IPS-20b (cell line): ENCODE results near the gene FIGNL2.
A peak's percentile ranks its signal among the peaks of the same experiment; 100 is the strongest.

Experiments used
- H3K27ac ChIP-seq: one replicate; pipeline ENCODE4 v1.5.1; 2013; ENCODE audit warnings: low read length
- H3K27me3 ChIP-seq: 2 replicates; pipeline ENCODE4 v1.6.1; 2013; ENCODE audit warnings: mild to moderate bottlenecking, low read length, inconsistent platforms; ENCODE audit not compliant: insufficient read depth
- H3K36me3 ChIP-seq: 2 replicates; pipeline ENCODE4 v1.6.1; 2013; ENCODE audit warnings: low read depth, mild to moderate bottlenecking, inconsistent platforms, low read length, moderate library complexity; ENCODE audit not compliant: insufficient read depth
- H3K4me1 ChIP-seq: 2 replicates; pipeline ENCODE4 v1.6.1; 2013; ENCODE audit warnings: mild to moderate bottlenecking, control low read depth, inconsistent platforms, low read length, moderate library complexity; ENCODE audit not compliant: insufficient read depth
- H3K4me3 ChIP-seq: 2 replicates; pipeline ENCODE4 v1.5.1; 2013; ENCODE audit warnings: mild to moderate bottlenecking, low read length, inconsistent platforms
- H3K9ac ChIP-seq: 2 replicates; pipeline ENCODE4 v1.6.1; 2013; ENCODE audit warnings: low read depth, mild to moderate bottlenecking, inconsistent platforms, low read length, moderate library complexity
- H3K9me3 ChIP-seq: 2 replicates; pipeline ENCODE4 v1.6.1; 2013; ENCODE audit warnings: mild to moderate bottlenecking, low read depth, low read length, inconsistent platforms; ENCODE audit not compliant: insufficient read depth

The FIGNL2 gene

GRCh38 chr12:51818566-51819300 is 29.8 kb downstream of the FIGNL2 start:
- Histone ChIP-seq H3K36me3 (no peaks in the 10 kb centered on the region), H3K9me3 (no peaks in the 10 kb centered on the region), H3K4me1 (peaks cover 3% of the 10 kb centered on the region; the same call in 1 of the 2 replicates), H3K27ac (no peak overlapping the region), H3K27me3 (peaks cover 32% of the 10 kb centered on the region), H3K9ac (no peak overlapping the region), H3K4me3 (no peak overlapping the region)

- Histone ChIP-seq H3K9ac (no peak overlapping the region), H3K9me3 (no peaks in the 10 kb centered on the region), H3K27ac (no peak overlapping the region), H3K27me3 (peaks cover 38% of the 10 kb centered on the region), H3K36me3 (no peaks in the 10 kb centered on the region), H3K4me3 (no peak overlapping the region), H3K4me1 (peaks cover 3% of the 10 kb centered on the region; the same call in 1 of the 2 replicates)
These were observed 30.4 kb downstream of the FIGNL2 start for GRCh38 chr12:51818086-51818485.

GRCh38 chr12:51817027-51817953 is 31.2 kb downstream of the FIGNL2 start:
- Histone ChIP-seq H3K36me3 (no peaks in the 10 kb centered on the region), H3K4me1 (peaks cover 3% of the 10 kb centered on the region; the same call in 1 of the 2 replicates), H3K4me3 (no peak overlapping the region), H3K9ac (no peak overlapping the region), H3K27me3 (peaks cover 46% of the 10 kb centered on the region), H3K9me3 (no peaks in the 10 kb centered on the region), H3K27ac (no peak overlapping the region)

- Histone ChIP-seq H3K27me3 (peaks cover 47% of the 10 kb centered on the region), H3K4me1 (peaks cover 3% of the 10 kb centered on the region; the same call in 1 of the 2 replicates), H3K4me3 (no peak overlapping the region), H3K9me3 (no peaks in the 10 kb centered on the region), H3K36me3 (no peaks in the 10 kb centered on the region), H3K9ac (no peak overlapping the region), H3K27ac (no peak overlapping the region)
These were observed 32.9 kb downstream of the FIGNL2 start for GRCh38 chr12:51815571-51815970.

GRCh38 chr12:51814311-51815088 is 34.0 kb downstream of the FIGNL2 start:
- Histone ChIP-seq H3K27ac (no peak overlapping the region), H3K36me3 (no peaks in the 10 kb centered on the region), H3K4me1 (peaks cover 3% of the 10 kb centered on the region; the same call in 1 of the 2 replicates), H3K27me3 (peaks cover 47% of the 10 kb centered on the region), H3K9me3 (no peaks in the 10 kb centered on the region), H3K9ac (peak overlapping the region; percentile 66; the same call in 1 of the 2 replicates), H3K4me3 (peak overlapping the region; percentile 64; the same call in 1 of the 2 replicates)

GRCh38 chr12:51813931-51814310 is 34.6 kb downstream of the FIGNL2 start:
- no peaks in the 10 kb centered on the region for H3K9me3 ChIP-seq
- peaks cover 3% of the 10 kb centered on the region; the same call in 1 of the 2 replicates for H3K4me1 ChIP-seq
- H3K27ac ChIP-seq, result no peak overlapping the region
- peak overlapping the region; percentile 55; the same call in 1 of the 2 replicates for H3K4me3 ChIP-seq
- H3K27me3 ChIP-seq, result peaks cover 47% of the 10 kb centered on the region
- H3K36me3 ChIP-seq, result no peaks in the 10 kb centered on the region
- H3K9ac ChIP-seq, result peak overlapping the region; percentile 35; the same call in 1 of the 2 replicates

- Histone ChIP-seq H3K9ac (no peak overlapping the region), H3K27ac (no peak overlapping the region), H3K4me3 (no peak overlapping the region), H3K9me3 (no peaks in the 10 kb centered on the region), H3K36me3 (peaks cover 6% of the 10 kb centered on the region; the same call in 1 of the 2 replicates), H3K27me3 (peaks cover 44% of the 10 kb centered on the region), H3K4me1 (peaks cover 3% of the 10 kb centered on the region; the same call in 1 of the 2 replicates)
These were observed 35.6 kb downstream of the FIGNL2 start for GRCh38 chr12:51812871-51813270.

- Histone ChIP-seq H3K27me3 (peaks cover 38% of the 10 kb centered on the region), H3K4me3 (no peak overlapping the region), H3K4me1 (peaks cover 3% of the 10 kb centered on the region; the same call in 1 of the 2 replicates), H3K27ac (no peak overlapping the region), H3K9ac (no peak overlapping the region), H3K9me3 (no peaks in the 10 kb centered on the region), H3K36me3 (peaks cover 18% of the 10 kb centered on the region; the same call in 1 of the 2 replicates)
These were observed 37.0 kb downstream of the FIGNL2 start for GRCh38 chr12:51811203-51812202.

- Histone ChIP-seq H3K9ac (no peak overlapping the region), H3K27ac (no peak overlapping the region), H3K27me3 (peaks cover 16% of the 10 kb centered on the region), H3K36me3 (peaks cover 18% of the 10 kb centered on the region; the same call in 1 of the 2 replicates), H3K9me3 (no peaks in the 10 kb centered on the region), H3K4me1 (no peaks in the 10 kb centered on the region), H3K4me3 (no peak overlapping the region)
These were observed 39.3 kb downstream of the FIGNL2 start for GRCh38 chr12:51809193-51809592.

- Histone ChIP-seq H3K4me3 (no peak overlapping the region), H3K9me3 (no peaks in the 10 kb centered on the region), H3K4me1 (peaks cover 7% of the 10 kb centered on the region; the same call in 1 of the 2 replicates), H3K9ac (no peak overlapping the region), H3K36me3 (peaks cover 18% of the 10 kb centered on the region; the same call in 1 of the 2 replicates), H3K27ac (no peak overlapping the region), H3K27me3 (no peaks in the 10 kb centered on the region)
These were observed 41.6 kb downstream of the FIGNL2 start for GRCh38 chr12:51806896-51807295.
